ENCODE measurements around the gene TRIM56. TPM values are rescaled to one million over a fixed set of nuclear protein-coding genes. Genes with fewer than 3 reads are reported as not detected.

TRIM56 gene
- total and polyA plus RNA-seq, 3 experiments from 2014 or later, result 22.0 to 31.9 (median 29.1) TPM

GRCh38 chr7:101138213-101138870 lies 53.1 kb downstream of the TRIM56 start:
- Histone ChIP-seq H3K27me3 (ENCODE audit: insufficient read depth, low read length, poor library complexity, severe bottlenecking) (no peaks in the 10 kb centered on the region), H3K4me3 (ENCODE audit: low read length) (no peak overlapping the region), H3K27ac (ENCODE audit: low read depth, low read length) (peak overlapping the region; percentile 52), H3K4me1 (ENCODE audit: insufficient read depth, low read length) (peaks cover 7% of the 10 kb centered on the region), H3K9me3 (ENCODE audit: low read length) (no peaks in the 10 kb centered on the region), H3K36me3 (ENCODE audit: insufficient read depth, low read length) (no peaks in the 10 kb centered on the region)
- Mint-ChIP-seq H3K27ac (peak overlapping the region; percentile 38 to 87 (median 70)), H3K4me1 (peaks cover 10 to 14% (median 12%) of the 10 kb centered on the region in 3 donors), H3K27me3 (peaks cover 9 to 32% of the 10 kb centered on the region in 2 donors), H3K9me3 (no peaks in the 10 kb centered on the region), H3K36me3 (no peaks in the 10 kb centered on the region), H3K4me3 (peak overlapping the region; percentile 0 to 72 (median 59))
- POLR2A ChIA-PET, result no interaction called here
- DNase-seq, result peak; percentile 40 to 90 (median 71)
- CTCF ChIA-PET, result interaction anchor here (1.3 to 7.6 kb wide), 3 partner anchors 54 to 144 kb away, joined by 3 to 97 read pairs (median 4); no protein-coding TSS in a partner anchor

DNA sequence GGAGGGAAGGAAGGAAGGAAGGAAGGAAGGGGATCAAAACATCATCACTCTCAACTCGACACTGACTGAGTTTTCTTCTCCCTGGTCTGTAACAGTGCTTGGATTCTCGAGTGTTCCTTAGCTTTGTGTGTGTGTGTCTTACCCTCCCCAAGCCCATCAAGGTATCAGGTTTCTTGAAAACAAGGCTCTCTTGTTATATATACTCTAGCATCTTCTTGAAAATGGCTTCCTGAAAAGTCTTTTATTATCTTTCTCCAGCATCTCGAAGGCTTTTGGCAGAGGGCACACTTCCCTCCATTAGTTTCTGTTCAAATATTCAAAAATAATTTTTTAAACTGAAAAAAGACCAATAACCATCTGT lies 55.0 kb downstream of the TRIM56 start:
- Histone ChIP-seq H3K36me3 (ENCODE audit: insufficient read depth, low read length) (no peaks in the 10 kb centered on the region), H3K4me3 (ENCODE audit: low read length) (no peak overlapping the region), H3K27me3 (ENCODE audit: insufficient read depth, low read length, poor library complexity, severe bottlenecking) (no peaks in the 10 kb centered on the region), H3K27ac (ENCODE audit: low read depth, low read length) (no peak overlapping the region), H3K9me3 (ENCODE audit: low read length) (no peaks in the 10 kb centered on the region), H3K4me1 (ENCODE audit: insufficient read depth, low read length) (peaks cover 11% of the 10 kb centered on the region)
- CTCF ChIA-PET, result interaction anchor here (6.0 to 7.6 kb wide), 2 partner anchors 53 to 142 kb away, joined by 81 to 97 read pairs; no protein-coding TSS in a partner anchor
- Mint-ChIP-seq H3K4me3 (no peak overlapping the region), H3K9me3 (no peaks in the 10 kb centered on the region), H3K27me3 (peaks cover 11 to 32% of the 10 kb centered on the region in 2 donors), H3K36me3 (no peaks in the 10 kb centered on the region), H3K27ac (peak overlapping the region in 2 of 8 donors; percentile 74 to 82), H3K4me1 (peaks cover 12 to 16% (median 15%) of the 10 kb centered on the region in 3 donors)
- no peak for DNase-seq
- POLR2A ChIA-PET, result interaction anchor here (0.6 kb wide), 1 partner anchor 41 kb away, joined by 6 read pairs; no protein-coding TSS in a partner anchor

DNA sequence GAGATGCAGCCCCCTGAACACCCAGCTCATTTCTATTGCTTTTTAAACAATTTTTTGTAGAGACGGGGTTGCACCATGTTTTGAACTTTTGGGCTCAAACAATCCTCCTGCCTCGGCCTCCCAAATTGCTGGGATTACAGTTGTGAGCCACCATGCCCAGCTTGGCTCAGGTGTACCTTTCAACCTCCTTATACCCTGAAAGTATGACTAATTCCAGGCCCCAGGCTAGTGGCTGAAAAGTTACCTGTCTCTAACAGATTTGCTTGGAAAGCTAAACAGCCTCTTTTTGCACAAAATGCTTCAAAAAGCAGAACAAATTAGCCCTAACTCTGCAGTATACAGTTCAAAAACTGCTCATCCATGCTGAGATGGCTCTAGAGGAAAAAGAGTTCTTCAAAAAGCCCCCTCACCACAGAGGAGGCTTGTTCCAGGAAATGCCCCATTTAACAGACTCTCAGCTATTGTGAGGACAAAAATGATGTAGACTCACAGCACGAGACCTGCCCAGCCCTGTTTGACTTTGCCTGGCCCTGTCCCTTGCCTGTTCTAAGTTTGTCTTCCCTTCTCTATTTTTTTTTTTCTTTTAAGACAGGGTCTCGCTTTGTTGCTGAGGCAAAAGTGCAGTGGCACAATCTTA lies 55.6 kb downstream of the TRIM56 start:
- peak overlapping the region in 1 of 7 donors; percentile 69 for H3K4me3 Mint-ChIP-seq
- Histone ChIP-seq H3K27ac (ENCODE audit: low read depth, low read length) (no peak overlapping the region), H3K9me3 (ENCODE audit: low read length) (no peaks in the 10 kb centered on the region), H3K36me3 (ENCODE audit: insufficient read depth, low read length) (no peaks in the 10 kb centered on the region), H3K27me3 (ENCODE audit: insufficient read depth, low read length, poor library complexity, severe bottlenecking) (no peaks in the 10 kb centered on the region), H3K4me1 (ENCODE audit: insufficient read depth, low read length) (peaks cover 11% of the 10 kb centered on the region), H3K4me3 (ENCODE audit: low read length) (no peak overlapping the region)
- no peaks in the 10 kb centered on the region for H3K36me3 Mint-ChIP-seq
- no peak for DNase-seq
- peaks cover 12 to 16% (median 15%) of the 10 kb centered on the region in 3 donors for H3K4me1 Mint-ChIP-seq
- ChIA-PET POLR2A (no interaction called here), CTCF (interaction anchor here (1.1 to 7.6 kb wide), 4 partner anchors 52 to 150 kb away, joined by 3 to 97 read pairs (median 44); no protein-coding TSS in a partner anchor)
- no peaks in the 10 kb centered on the region for H3K9me3 Mint-ChIP-seq
- peaks cover 15 to 31% of the 10 kb centered on the region in 2 donors for H3K27me3 Mint-ChIP-seq
- H3K27ac Mint-ChIP-seq, result peak overlapping the region in 3 of 8 donors; percentile 22 to 84 (median 47)

Other genes with a start within 250 kb of the TRIM56 start
- 10 to 100 TPM; 24.7 to 29.1 TPM for gene SLC12A9, start 232.8 kb upstream of the TRIM56 start, total RNA-seq
- 9.5 TPM for gene SLC12A9, start 232.8 kb upstream of the TRIM56 start, polyA plus RNA-seq
- gene TRIP6, start 218.1 kb upstream of the TRIM56 start, total RNA-seq, result 10 to 100 TPM; 36.8 to 37.7 TPM
- gene TRIP6, start 218.1 kb upstream of the TRIM56 start, polyA plus RNA-seq, result 2.0 TPM
- gene SRRT, start 210.4 kb upstream of the TRIM56 start, total RNA-seq, result 100 to 1,000 TPM; 285 to 290 TPM
- gene SRRT, start 210.4 kb upstream of the TRIM56 start, polyA plus RNA-seq, result 90.7 TPM
- gene UFSP1, start 195.8 kb upstream of the TRIM56 start, total RNA-seq, result 1 to 10 TPM; 3.1 to 4.0 TPM
- 2.1 TPM for gene UFSP1, start 195.8 kb upstream of the TRIM56 start, polyA plus RNA-seq
- gene ACHE, start 189.6 kb upstream of the TRIM56 start, total RNA-seq, result under 1 TPM in 1 of 2 experiments, not detected in 1; 0.20 TPM
- 0.30 TPM for gene ACHE, start 189.6 kb upstream of the TRIM56 start, polyA plus RNA-seq
- gene MUC3A, start 135.9 kb upstream of the TRIM56 start, total RNA-seq, result not detected
- gene MUC3A, start 135.9 kb upstream of the TRIM56 start, polyA plus RNA-seq, result not detected
- under 1 TPM in 1 of 2 experiments, not detected in 1; 0.35 TPM for gene MUC12, start 115.9 kb upstream of the TRIM56 start, total RNA-seq
- gene MUC12, start 115.9 kb upstream of the TRIM56 start, polyA plus RNA-seq, result 0.54 TPM
- gene MUC17, start 65.4 kb upstream of the TRIM56 start, total RNA-seq, result not detected
- not detected for gene MUC17, start 65.4 kb upstream of the TRIM56 start, polyA plus RNA-seq
- under 1 TPM; 0.31 to 0.44 TPM for gene SERPINE1, start 41.6 kb downstream of the TRIM56 start, total RNA-seq
- not detected for gene SERPINE1, start 41.6 kb downstream of the TRIM56 start, polyA plus RNA-seq
- gene AP1S1, start 69.0 kb downstream of the TRIM56 start, total RNA-seq, result 10 to 100 TPM; 42.6 to 43.6 TPM
- gene AP1S1, start 69.0 kb downstream of the TRIM56 start, polyA plus RNA-seq, result 4.4 TPM
- gene VGF, start 80.1 kb downstream of the TRIM56 start, total RNA-seq, result under 1 TPM; 0.13 to 0.16 TPM
- not detected for gene VGF, start 80.1 kb downstream of the TRIM56 start, polyA plus RNA-seq
- not detected for gene NAT16, start 94.8 kb downstream of the TRIM56 start, total RNA-seq
- gene NAT16, start 94.8 kb downstream of the TRIM56 start, polyA plus RNA-seq, result not detected
- gene MOGAT3, start 115.6 kb downstream of the TRIM56 start, total RNA-seq, result not detected
- gene MOGAT3, start 115.6 kb downstream of the TRIM56 start, polyA plus RNA-seq, result not detected
- 10 to 100 TPM; 41.3 to 45.4 TPM for gene PLOD3, start 132.1 kb downstream of the TRIM56 start, total RNA-seq
- gene PLOD3, start 132.1 kb downstream of the TRIM56 start, polyA plus RNA-seq, result 23.1 TPM
- gene ZNHIT1, start 132.7 kb downstream of the TRIM56 start, total RNA-seq, result 10 to 100 TPM; 50.6 to 51.7 TPM
- 66.2 TPM for gene ZNHIT1, start 132.7 kb downstream of the TRIM56 start, polyA plus RNA-seq
- 10 to 100 TPM; 19.5 to 20.3 TPM for gene CLDN15, start 152.3 kb downstream of the TRIM56 start, total RNA-seq
- gene CLDN15, start 152.3 kb downstream of the TRIM56 start, polyA plus RNA-seq, result 1.2 TPM
- gene FIS1, start 159.6 kb downstream of the TRIM56 start, total RNA-seq, result 100 to 1,000 TPM; 137 to 139 TPM
- gene FIS1, start 159.6 kb downstream of the TRIM56 start, polyA plus RNA-seq, result 206 TPM
- gene IFT22, start 236.3 kb downstream of the TRIM56 start, total RNA-seq, result 10 to 100 TPM; 13.3 to 13.4 TPM
- 7.9 TPM for gene IFT22, start 236.3 kb downstream of the TRIM56 start, polyA plus RNA-seq